ENCODE data around the gene DLX1.

DLX1 gene

DNA sequence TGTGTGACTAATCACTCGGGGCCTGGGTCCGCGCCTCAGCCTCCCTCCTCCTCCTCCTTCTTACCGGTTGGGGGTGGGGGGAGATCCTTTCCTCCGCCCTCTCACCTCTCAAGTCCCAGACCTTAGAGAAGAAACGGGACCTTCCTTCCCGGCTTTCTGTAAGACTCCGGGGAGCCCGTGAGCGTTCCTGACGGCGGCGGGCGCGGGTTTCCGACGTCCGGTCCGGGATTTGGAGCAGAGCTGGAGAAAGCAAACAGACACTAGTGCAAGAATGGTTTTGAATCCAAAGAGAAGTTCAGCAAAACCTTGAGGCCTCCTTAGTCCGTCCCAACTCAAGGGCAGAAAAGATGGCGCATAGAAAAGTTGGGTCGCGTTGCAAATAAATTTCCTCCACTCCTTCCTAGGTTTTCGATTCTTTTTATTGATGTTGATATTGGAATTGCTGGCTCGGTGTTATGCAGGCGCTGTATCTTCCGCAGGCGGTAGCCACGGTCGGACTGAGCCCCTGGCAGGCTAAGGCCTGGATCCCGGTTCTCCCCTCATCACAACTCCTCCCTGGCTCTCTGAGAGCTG, 2.0 kb downstream of the DLX1 start:
- no peak for DNase-seq (ENCODE audit: low read depth in 2 of 2)

DNA sequence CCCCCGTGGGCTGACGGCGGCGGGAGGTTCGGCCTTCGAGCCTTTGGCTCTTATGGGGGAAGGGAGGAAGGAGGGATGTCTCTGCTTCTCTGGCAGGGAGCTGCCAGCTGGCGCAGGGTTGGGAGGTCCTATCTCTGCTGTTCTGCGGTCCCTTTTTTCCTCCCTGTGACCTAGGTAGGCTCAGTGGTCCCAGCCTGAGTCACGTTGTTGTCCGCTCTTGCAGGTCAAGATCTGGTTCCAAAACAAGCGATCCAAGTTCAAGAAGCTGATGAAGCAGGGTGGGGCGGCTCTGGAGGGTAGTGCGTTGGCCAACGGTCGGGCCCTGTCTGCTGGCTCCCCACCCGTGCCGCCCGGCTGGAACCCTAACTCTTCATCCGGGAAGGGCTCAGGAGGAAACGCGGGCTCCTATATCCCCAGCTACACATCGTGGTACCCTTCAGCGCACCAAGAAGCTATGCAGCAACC, 2.5 kb downstream of the DLX1 start:
- DNase-seq (ENCODE audit: low read depth in 2 of 2), result no peak

DNA sequence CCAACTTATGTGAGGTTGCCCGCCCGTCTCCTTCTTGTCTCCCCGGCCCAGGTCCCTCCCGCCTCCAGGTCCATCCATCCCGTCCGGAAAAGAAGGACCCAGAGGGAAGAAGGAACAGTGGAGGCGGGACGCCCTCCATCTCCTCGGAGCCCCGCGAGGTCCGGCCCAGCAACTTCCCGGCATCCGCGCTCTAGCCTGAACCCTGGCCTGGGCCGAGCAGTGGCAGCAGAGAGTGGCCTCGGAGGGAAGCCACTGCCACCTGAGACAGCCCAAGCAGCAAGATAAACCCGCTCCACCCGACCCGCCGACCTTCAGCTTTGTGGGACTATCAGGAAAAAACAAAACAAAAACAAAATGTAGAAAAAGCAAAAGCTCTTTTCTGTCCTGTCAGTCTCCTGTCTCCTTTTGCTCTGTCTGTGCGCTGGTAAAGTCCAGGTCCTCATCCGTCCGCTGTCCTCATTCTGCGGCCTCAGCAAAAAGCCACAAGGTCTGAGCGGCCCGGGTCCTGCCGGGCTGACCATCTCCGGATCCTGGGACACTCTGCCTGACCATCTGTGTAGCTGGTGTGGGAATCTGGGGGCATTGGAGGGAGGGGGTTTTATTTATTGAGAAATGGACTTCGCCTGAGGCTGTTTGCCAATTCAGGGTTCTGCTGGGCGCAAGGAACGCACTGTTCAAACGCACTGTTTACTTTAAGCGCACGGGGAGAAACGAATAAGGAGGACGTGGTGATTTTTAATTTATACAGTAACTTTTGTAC, 3.1 kb downstream of the DLX1 start:
- DNase-seq (ENCODE audit: low read depth in 2 of 2), result no peak

DNA sequence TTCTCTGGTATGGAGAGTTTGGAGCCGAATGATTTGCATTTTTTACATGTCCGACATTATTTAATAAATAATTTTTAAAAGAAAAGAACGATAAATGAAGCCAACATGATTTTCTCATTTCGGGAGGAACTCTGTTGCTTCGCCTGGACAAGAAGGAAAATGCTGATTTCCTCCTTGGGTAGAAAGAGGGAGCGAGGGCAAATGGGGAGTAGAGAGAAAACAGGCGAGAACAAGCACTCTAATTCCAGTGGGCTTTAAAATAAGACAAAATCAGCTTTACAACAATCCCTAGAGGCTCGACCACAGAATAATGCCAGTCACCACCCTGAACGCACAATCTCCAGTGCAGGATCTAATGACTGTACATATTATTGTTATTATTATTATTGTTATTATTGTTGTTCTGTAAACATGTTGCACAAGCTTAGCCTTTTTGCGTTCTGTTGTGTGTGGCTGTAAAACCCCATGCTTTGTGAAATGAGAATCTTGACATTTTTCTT, 3.7 kb downstream of the DLX1 start:
- DNase-seq (ENCODE audit: low read depth in 2 of 2), result no peak

DNA sequence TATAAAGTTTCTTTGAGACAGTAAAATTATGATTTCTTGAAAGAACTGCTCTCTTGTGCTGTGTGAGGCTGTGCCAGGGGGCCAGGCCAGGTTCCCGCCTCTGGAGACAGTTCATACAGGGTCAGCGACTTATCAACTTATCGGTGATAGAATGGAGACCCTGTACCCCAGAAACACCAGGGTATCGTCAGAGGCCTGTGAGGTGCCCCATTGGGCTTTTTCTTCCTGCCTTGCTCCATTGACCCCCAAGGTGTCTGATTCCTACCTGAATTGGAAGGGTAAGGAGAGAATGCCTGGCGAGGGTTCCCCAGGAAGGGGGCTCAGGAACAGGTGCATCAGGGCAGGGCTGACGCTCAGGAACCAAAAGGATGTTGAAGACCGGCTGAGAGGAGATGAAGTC, 4.3 kb downstream of the DLX1 start:
- no peak for DNase-seq (ENCODE audit: low read depth in 2 of 2)

DNA sequence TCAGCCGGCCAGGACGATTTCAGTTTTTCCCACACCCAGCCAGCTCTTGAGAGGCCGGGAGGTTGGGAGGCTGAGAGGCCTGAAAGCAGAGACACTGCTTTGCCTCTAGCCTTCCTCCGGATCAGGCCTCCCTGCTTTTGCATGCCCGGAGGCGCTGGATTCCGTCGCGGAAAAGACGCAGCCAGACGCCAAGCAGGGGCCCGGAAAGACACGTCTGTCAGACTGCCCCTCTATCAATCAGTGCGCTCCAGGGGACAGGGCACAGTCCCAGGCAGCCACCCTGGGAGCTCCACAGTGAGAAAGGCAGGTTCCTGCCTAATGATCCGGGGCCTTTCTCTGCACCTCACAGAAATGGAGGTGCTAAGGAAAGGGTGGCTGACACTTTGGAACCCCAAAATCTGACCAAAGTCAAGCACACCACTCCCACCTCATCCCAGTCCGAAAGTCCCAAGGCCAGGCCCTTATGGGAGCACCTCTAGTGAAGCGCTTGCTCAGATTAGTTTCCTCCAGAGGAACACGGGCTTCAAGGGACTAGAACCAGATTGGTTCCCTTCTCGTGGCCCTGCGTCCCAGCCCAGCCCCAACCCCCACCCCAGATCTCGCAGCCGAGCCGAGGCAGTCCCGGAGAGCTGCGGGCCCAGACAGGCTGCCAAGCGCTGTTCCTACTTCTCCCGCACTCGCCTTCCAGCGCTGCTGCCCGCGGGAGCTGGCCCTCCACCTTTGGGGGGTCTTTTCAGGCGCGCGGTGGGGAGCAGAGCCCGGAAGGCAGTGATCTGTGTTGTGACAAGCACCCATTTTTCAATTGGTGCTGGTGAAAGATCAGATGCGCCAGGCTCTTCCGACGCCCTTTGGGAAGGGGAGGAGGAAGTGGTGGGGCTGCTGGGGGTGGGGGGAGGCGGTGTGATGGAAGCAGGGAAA, 5.0 kb downstream of the DLX1 start:
- no peak for DNase-seq (ENCODE audit: low read depth in 2 of 2)

DNA sequence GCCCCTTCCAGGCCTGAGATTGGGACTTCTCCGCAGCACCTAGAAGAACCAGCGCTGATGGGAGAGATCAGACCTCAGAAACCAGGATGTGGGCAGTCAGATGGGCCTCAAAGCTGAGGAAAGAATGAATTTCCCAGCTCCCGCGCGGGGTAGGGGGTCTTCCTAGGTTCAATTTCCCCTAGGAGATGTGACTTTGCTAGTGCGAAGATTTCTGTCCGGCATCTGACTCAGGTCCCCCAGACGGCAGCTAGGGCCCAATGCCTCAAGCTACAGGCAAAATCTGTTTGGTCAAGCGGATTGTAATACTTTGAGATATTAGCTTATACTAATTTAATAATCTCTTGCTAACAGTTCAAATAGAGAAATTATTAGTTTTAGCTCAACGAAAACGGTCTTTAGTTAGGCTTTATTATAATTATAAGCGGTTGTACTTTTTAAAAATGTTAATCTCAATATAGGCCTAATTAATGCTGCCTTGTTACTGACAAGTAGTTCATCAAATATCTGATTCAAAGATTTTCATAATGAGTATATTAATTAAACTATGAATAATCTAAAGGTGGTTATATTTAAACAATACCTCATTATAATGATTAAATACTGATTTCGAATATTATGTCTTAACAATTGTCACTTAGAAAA, 5.8 kb downstream of the DLX1 start:
- no peak for DNase-seq (ENCODE audit: low read depth in 2 of 2)

DNA sequence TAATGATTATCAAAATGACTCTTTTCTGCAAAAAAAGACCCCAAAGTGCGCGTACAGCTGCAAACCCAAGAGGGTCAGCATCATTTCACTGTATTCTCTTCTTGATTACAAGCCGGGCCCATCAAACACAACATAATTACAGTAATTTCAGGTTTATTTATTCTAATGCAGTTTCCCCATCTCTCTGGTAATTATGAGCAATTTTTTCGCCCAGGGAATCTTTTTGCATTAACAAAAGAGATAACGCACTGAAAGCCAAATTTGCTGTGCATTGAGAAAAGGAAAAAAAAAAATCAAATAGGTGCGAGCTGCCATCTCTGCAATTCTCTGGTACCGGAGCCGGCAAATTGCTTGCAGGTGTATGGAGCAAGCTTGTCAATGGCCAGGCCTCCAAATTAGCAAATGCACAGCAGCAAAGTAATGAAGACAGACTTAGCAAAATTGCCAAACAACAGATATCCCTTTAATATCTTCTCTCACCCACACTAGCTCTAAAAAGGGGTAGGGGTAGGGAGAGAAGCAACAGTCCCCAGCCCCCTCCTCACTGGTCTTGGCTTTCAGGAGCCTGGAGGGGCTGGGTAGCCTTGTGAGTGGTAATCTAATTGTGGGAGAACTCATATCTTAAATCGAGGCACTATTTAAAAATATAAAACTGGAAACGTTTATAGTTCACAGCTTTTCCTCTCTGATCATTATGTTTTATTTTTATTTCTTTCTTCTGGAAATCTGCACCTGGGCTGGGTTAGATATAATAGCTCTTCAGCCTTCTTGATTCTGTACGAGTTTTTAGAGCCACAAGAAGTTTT, 6.7 kb downstream of the DLX1 start:
- DNase-seq (ENCODE audit: low read depth in 2 of 2), result no peak

DNA sequence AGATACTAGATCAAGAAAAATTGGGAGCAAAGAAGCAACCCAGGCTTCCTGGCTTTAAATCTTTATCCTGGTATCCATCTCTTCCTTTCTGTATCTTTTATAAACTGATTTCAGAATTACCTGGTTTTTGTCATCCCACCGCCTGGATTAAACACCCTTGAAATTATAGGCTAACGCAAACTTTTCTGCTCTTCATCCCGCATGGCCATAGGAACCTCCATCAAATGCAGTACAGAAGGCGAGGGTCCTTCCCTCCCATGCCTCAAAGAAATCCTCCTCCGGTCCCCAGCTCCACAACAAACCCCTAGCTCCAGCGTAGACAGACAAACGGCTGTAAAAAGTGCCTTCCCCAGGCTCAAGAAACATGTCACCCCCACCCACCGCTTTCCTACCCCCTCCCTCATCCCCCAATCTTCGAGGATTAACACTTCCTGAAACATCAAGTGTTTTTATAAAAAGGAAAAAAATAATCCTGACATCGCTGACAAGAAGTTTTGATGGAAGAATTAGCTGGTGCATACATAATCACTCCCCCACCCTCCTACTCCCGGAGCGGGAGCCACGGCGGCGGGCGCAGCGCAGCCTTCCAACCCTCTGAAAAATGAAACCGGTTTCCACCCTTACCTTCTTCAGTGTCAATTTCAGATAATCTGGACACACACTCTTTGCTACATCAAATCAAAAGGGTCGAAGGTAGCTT, 7.6 kb downstream of the DLX1 start:
- DNase-seq (ENCODE audit: low read depth in 2 of 2), result no peak

DNA sequence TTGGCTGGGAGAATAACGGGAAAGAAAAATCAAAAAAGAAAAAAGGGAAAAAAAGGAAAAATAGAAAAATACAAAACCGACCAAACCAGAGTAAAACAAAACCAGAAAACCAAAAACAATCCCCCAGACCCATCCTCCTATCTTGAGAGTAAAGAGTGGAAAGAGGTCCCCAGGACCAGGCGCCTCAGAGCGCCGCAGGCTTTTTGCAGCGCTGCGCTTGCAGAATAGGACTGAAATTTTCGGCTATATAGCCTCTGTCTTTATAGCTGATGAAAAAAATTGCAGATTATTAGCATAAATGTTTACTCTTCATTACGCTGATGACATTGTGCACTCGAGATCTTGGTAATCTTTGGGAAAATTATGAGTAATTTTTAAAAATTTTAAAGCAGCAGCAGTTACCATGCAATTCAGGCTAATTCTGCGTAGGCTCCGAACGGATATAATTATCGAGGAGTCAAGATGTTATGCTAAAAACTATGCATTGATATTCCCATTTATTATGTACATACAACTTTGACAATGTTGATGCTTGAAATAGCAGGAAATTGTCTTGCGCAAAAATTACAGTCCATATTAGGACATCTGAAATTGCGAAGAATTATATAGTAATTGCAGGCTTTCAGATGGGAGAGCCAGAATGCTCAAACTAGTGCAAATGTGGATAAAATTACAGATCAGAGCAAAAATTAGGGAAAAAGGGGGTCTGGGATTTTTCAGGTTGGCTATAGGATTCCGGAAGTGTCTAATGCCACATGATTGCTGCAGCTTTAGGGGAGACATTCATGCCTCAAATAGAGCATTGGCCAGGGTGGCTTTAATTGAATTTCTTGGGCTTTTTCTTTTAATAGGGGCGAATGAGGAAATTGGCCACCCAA, 8.3 kb downstream of the DLX1 start:
- no peak for DNase-seq (ENCODE audit: low read depth in 2 of 2)

DNA sequence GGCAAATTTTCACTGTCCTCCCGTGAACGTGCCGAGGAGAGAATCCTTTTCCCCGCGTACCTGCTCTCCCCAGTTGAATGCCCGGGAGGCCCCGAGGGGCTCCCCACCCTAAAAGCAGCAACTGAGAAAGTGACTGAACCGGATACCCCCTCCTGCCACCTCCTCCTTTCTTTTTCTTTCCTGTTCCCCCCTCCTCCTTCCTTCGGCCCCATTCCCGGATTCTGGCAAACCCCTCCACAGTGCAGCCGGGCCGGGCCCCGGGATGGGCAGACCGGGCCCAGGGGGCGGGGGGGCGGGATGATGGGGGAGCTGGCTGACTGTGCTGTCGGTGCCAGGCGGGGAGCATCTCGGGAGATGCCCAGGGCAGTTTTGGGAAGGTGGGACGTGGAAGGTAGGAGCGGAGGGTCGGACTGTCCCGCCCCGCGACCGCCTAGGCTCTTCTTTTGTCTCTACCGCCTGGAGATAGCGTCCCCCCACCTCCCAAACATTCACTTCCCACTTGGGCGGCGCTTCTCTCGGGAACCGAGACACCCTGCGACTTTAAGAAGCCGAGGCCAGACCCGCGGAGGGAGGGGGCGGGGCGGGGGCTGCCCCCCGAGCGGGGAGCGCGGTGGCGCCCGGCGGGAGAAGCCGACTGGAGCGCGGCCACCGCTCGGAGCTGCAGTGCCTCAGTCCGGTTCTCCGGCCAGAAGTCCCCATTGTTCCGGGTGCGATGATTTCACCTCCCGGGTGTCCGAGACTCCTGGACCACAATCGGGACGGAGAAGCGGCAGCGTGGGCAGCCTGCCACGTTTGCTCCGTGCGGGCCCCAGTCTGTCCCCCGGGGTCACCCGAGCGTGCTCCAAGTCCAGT, 9.2 kb downstream of the DLX1 start:
- no peak for DNase-seq (ENCODE audit: low read depth in 2 of 2)

DNA sequence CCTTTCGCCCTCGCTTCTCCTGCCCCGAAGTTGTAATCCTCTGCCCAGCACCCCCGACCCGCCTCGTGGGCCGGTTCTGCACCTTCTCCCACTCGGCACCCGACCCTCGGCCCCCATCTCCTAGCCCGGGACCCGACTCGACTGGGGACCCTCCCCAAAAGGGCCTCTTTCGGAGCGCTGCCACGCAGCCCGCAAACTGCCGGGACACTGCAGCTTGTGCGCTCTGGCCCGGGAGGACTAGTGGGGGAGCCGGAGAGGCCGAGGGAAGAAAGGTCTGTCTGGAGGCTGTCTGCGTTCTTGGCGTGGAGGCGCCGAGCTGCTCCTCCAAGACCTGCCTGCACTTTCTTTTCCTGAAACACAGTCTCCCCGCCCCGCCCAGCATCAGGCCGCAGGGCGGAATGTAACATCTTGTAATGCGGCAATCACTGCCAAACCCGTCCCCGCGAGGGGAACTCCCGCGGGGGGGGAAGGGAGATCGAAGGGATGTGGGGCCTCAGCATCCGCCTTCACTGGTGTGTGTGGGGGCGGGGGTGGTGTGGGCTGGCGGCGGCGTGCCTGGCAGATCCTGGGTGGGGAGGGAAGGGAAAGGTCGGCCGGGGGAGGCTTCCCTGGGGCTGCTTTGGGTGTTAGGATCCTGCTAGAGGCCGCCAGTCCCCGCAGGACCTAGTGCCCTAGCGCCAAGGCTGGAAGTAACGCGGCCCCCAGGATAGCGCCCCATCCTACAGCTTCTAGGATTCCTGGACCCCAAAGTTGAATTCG, 10.0 kb downstream of the DLX1 start:
- DNase-seq (ENCODE audit: low read depth in 2 of 2), result peak in 1 of 2 donors; percentile 44

DNA sequence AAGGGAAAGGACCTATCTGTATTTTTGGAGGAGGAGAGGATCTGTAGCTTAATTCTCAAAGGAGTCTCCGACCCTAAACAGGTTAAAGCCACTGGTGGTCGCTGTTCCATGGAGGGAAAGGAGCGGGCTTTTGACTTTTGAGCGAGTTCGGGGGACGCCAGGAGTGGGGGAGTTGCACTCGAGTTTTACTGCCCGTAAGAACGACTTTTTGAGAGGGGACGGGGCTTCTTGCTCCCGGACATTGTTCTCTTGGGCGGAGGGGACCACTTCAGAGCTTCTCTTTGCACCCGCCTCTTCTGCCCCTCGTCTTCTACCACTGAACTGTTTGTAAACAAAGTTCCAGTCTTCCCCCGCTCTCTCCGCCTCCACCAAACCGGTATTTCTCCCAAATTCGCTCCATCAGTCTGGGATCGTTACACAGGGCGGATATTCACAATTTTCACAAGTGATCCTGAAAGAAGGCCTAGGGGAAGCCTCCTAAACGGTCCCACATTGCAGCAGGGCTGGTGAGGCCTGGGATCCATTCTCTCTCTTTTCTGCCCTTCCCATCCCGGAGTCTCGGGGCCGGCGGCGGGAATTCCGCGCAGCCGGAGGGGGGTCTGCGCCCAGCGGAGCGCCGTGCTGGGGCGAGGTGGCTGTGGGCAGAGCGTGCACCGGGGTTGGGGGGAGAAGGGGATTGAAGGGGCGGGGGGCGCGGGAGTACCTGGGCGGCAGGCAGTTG, 10.8 kb downstream of the DLX1 start:
- DNase-seq (ENCODE audit: low read depth in 2 of 2), result no peak

DNA sequence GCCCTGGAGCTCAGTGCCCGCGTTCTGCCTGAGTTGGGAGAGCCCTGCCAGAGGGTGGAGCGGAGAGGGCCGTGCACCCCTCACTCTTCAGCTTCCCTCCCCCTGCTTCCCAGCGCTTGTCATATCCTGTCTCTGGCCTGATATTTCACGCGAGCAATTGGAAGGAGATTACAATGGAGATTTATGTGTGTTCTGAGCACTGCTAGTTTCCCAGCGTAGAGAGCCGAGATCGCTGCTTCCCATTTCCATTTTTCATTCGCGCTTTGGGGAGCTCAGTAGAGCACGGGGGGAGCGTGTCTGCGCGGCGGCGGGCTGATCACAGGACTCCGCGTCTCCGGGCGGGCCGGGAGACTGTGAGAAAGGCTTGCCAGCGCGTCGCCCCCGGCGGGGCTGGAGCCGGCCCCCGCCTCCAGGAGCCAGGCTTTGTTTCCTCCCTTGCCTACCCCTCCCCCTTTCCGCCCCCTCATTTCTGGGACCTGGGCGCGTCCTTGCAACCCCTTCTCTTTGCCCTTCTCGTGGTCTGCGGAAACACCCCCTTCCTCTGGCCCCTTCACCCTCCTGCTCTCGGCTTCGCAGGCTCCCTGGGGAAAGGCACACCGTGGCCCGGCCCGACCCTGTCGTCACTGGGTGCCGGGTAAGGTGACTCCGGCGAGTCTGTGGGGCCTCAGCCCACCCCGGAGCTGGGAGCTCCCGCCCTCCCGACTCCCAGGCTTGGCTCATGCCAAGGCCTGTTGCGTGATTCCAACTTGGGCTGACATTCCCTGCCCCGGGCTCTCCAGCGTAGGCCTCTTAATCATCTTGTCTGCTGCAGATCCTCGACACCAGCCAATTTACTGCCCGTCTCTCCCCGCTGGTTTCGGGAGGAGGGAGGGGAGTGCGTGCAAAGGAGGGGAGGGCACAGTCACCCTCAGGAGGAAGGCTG, 11.6 kb downstream of the DLX1 start:
- DNase-seq (ENCODE audit: low read depth in 2 of 2), result no peak

DNA sequence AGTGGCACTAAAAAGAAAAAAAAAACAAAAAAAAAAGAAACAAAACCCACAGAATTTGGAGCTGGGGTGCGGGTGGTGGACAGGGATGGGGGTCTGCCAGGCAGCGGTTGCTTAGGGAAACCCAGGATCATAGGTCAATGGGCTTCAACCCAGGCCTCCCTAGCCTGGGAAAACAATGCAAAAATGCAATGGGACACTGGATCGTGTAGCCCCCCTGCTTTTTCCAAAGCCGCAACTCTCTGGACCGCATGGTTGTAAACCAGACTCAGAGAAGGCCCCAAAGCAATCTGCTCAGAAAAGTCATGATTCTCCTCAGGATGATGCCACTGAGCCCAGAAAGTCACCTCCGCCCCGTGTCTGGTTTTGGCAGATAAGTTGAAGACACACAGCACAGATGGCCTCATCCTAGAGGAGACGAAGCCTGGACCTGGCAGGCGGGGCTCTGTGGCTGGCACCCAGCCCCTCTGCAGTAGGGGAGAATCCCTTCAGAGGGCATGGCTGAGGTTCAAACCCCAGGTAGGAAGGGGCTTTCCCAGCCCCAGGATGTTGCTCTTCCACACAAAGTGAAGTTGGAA, 12.3 kb downstream of the DLX1 start:
- DNase-seq (ENCODE audit: low read depth in 2 of 2), result no peak

DNA sequence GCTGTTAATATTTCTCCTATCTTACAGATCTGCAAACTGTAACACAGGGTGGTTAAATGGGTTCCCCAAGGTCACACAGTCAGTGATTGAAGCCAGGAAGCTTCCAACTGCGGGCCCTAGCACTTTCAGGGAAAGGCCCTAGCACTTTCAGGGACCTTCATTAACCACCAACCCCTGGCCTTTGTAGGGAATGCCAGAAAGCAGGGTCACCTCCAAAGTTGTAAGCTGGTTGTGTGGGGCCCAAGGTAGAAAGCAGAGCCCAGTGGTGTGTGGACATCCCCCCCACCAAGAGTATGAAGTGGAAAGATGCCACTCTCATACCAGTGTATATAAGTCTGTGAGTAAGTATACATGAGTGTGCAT, 13.0 kb downstream of the DLX1 start:
- no peak for DNase-seq (ENCODE audit: low read depth in 2 of 2)

Data from stimulated activated CD4-positive, alpha-beta T cell treated with anti-CD3 and anti-CD28 coated beads, Interleukin-1b, Interleukin-23, amount 100 ng/mL, for 1 hour (primary cell).